Measurements from ENCODE around the gene TRAF4.
"Not testable (repeated sequence)": the region's sequence is repeated elsewhere in the genome, so short reads cannot be mapped to it uniquely, and the experiment has no call there.

The TRAF4 gene

DNA sequence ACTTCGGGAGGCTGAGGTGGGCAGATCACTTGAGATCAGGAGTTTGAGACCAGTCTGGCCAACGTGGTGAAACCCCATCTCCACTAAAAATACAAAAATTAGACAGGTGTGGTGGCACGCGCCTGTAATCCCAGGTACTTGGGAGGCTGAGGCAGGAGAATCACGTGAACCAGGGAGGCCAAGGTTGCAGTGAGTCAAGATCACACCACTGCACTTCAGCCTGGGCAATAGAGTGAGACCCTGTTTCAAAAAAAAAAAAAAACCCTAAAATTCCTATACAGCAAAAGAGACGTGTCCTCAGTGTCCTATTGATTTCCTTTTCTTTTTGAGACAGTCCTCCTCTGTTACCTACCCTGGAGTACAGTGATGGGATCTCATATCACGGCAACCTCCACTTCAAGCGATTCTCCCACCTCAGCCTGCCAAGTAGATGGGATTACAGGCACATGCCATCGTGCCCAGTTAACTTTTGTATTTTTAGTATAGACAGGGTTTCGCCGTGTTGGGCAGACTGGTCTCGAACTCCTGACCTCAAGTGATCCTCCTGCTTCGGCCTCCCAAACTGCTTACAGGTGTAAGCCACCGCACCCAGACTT is 51.1 kb downstream of the TRAF4 start:
- not testable (repeated sequence) for DNase-seq

GRCh38 chr17:28796062-28796461 is 52.3 kb downstream of the TRAF4 start:
- peak; percentile 61 for DNase-seq
